ENCODE measurements around the gene SLC41A1.

- TF ChIP-seq POLR2A (IDR thresholded peaks at IDR 0.05): no peak
- TF ChIP-seq, protein P1, sequence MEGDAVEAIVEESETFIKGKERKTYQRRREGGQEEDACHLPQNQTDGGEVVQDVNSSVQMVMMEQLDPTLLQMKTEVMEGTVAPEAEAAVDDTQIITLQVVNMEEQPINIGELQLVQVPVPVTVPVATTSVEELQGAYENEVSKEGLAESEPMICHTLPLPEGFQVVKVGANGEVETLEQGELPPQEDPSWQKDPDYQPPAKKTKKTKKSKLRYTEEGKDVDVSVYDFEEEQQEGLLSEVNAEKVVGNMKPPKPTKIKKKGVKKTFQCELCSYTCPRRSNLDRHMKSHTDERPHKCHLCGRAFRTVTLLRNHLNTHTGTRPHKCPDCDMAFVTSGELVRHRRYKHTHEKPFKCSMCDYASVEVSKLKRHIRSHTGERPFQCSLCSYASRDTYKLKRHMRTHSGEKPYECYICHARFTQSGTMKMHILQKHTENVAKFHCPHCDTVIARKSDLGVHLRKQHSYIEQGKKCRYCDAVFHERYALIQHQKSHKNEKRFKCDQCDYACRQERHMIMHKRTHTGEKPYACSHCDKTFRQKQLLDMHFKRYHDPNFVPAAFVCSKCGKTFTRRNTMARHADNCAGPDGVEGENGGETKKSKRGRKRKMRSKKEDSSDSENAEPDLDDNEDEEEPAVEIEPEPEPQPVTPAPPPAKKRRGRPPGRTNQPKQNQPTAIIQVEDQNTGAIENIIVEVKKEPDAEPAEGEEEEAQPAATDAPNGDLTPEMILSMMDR (IDR thresholded peaks at IDR 0.05): no peak
These were observed 9.4 kb upstream of the SLC41A1 start for GRCh38 chr1:205822397-205822796.
